NB4 (cell line): ENCODE results near the gene RBM7.

Experiments used
- CTCF ChIP-seq: IDR thresholded peaks from one replicate; pipeline ENCODE4 v1.5.1; 2012; ENCODE audit warnings: low read depth, low read length
- MAX ChIP-seq: IDR thresholded peaks from 2 replicates; pipeline ENCODE4 v1.6.1; 2011; ENCODE audit warnings: low read depth, low read length
- MYC ChIP-seq: IDR thresholded peaks from 2 replicates; pipeline ENCODE4 v1.6.1; 2011; ENCODE audit warnings: low read depth, low read length
- POLR2A ChIP-seq: IDR thresholded peaks from 2 replicates; pipeline ENCODE4 v1.6.1; 2011; ENCODE audit warnings: mild to moderate bottlenecking; ENCODE audit not compliant: insufficient read length; ENCODE audit errors: extremely low read depth

- TF ChIP-seq CTCF (no peak), POLR2A (no peak), MYC (no peak), MAX (no peak)
These were observed 845 bp downstream of the RBM7 start for GRCh38 chr11:114401311-114401710.
